WTC11 (cell line): ENCODE measurements around the gene SLC12A4. TPM values are rescaled to one million over a fixed set of nuclear protein-coding genes. Genes with fewer than 3 reads are reported as not detected.

Experiments used
- ATAC-seq: fragments of 200-7000 bp; cut with Tn5 transposase; 2 replicates; pipeline ENCODE4 v1.10.0; 2021; ENCODE audit warnings: mild to moderate bottlenecking, moderate library complexity
- CTCF ChIA-PET: fragments of 300-600 bp; sonication (Branson Sonifier 250); formaldehyde crosslinking; loops from one replicate; lab custom pipeline; 2021; ENCODE audit warnings: antibody characterized with exemption; lab: Charles Lee
- POLR2A ChIA-PET: fragments of 350-600 bp; sonication (Branson Sonifier 250); formaldehyde crosslinking; loops from one replicate; lab custom pipeline; 2021; ENCODE audit warnings: antibody characterized with exemption; lab: Charles Lee
- DNase-seq: peaks from one replicate; pipeline ENCODE4 v3.0.0; 2021; ENCODE audit warnings: low spot score
- H3K27ac Mint-ChIP-seq: 2 replicates; pipeline ENCODE4 v1.8.0; 2021; ENCODE audit warnings: mixed read lengths
- H3K27me3 Mint-ChIP-seq: 2 replicates; pipeline ENCODE4 v1.8.0; 2021; ENCODE audit warnings: low read depth, mild to moderate bottlenecking, moderate library complexity, mixed read lengths
- H3K36me3 Mint-ChIP-seq: 2 replicates; pipeline ENCODE4 v1.8.0; 2021; ENCODE audit warnings: mixed read lengths
- H3K4me1 Mint-ChIP-seq: 2 replicates; pipeline ENCODE4 v1.8.0; 2022; ENCODE audit warnings: mixed read lengths
- H3K4me3 Mint-ChIP-seq: 2 replicates; pipeline ENCODE4 v1.8.0; 2021; ENCODE audit warnings: mild to moderate bottlenecking, moderate library complexity, mixed read lengths
- H3K9me3 Mint-ChIP-seq: 2 replicates; pipeline ENCODE4 v1.8.0; 2021; ENCODE audit warnings: mixed read lengths
- AR ChIP-seq: fragments of 250-450 bp; sonication (Bioruptor Pico); IDR thresholded peaks from 2 replicates; pipeline ENCODE4 v1.9.0; 2021; ENCODE audit warnings: mild to moderate bottlenecking
- CDX4 ChIP-seq: fragments of 250-450 bp; sonication (Bioruptor Pico); IDR thresholded peaks from 2 replicates; pipeline ENCODE4 v1.9.0; 2021; ENCODE audit warnings: moderate library complexity, mild to moderate bottlenecking, inconsistent platforms, borderline replicate concordance
- ELF4 ChIP-seq: sonication (generic); formaldehyde crosslinking; IDR thresholded peaks from 2 replicates; pipeline ENCODE4 v1.8.1; 2022; ENCODE audit warnings: low read depth, mild to moderate bottlenecking, moderate library complexity, missing genetic modification reagents
- EMX1 ChIP-seq: fragments of 250-450 bp; sonication (Bioruptor Pico); IDR thresholded peaks from 2 replicates; pipeline ENCODE4 v1.8.0; 2021; ENCODE audit warnings: mild to moderate bottlenecking
- ETV6 ChIP-seq: sonication (generic); formaldehyde crosslinking; IDR thresholded peaks from 2 replicates; pipeline ENCODE4 v1.8.1; 2022; ENCODE audit warnings: mild to moderate bottlenecking, missing genetic modification reagents
- FOXJ3 ChIP-seq: sonication (generic); formaldehyde crosslinking; IDR thresholded peaks from 2 replicates; pipeline ENCODE4 v1.9.0; 2021; ENCODE audit warnings: missing genetic modification reagents, mild to moderate bottlenecking, borderline replicate concordance
- GRHL2 ChIP-seq: fragments of 250-450 bp; sonication (Bioruptor Pico); IDR thresholded peaks from 2 replicates; pipeline ENCODE4 v1.8.0; 2022; ENCODE audit warnings: mild to moderate bottlenecking, moderate library complexity; ENCODE audit not compliant: insufficient replicate concordance, severe bottlenecking
- GTF2I ChIP-seq: fragments of 250-450 bp; sonication (Bioruptor Pico); conservative IDR thresholded peaks from 2 replicates; pipeline ENCODE4 v1.4.0; 2021; ENCODE audit warnings: mild to moderate bottlenecking
- KAT7 ChIP-seq: sonication (generic); formaldehyde crosslinking; IDR thresholded peaks from 2 replicates; pipeline ENCODE4 v1.8.1; 2023; ENCODE audit warnings: missing genetic modification reagents, mild to moderate bottlenecking, borderline replicate concordance
- MAX ChIP-seq: sonication (generic); formaldehyde crosslinking; IDR thresholded peaks from 2 replicates; pipeline ENCODE4 v1.8.0; 2022; ENCODE audit warnings: mild to moderate bottlenecking, missing genetic modification reagents
- MLX ChIP-seq: sonication (generic); formaldehyde crosslinking; IDR thresholded peaks from 2 replicates; pipeline ENCODE4 v1.8.1; 2023; ENCODE audit warnings: mild to moderate bottlenecking, missing genetic modification reagents, moderate library complexity
- MXD4 ChIP-seq: fragments of 250-450 bp; sonication (Bioruptor Pico); IDR thresholded peaks from 2 replicates; pipeline ENCODE4 v1.8.0; 2021; ENCODE audit warnings: mild to moderate bottlenecking, moderate library complexity, borderline replicate concordance
- MYBL2 ChIP-seq: sonication (generic); formaldehyde crosslinking; IDR thresholded peaks from 2 replicates; pipeline ENCODE4 v1.8.1; 2023; ENCODE audit warnings: mild to moderate bottlenecking, moderate library complexity, missing genetic modification reagents
- NFATC4 ChIP-seq: fragments of 250-450 bp; sonication (Bioruptor Pico); IDR thresholded peaks from 2 replicates; pipeline ENCODE4 v1.9.0; 2021; ENCODE audit warnings: mild to moderate bottlenecking
- NR3C1 ChIP-seq: sonication (generic); formaldehyde crosslinking; conservative IDR thresholded peaks from 2 replicates; pipeline ENCODE4 v1.8.1; 2023; ENCODE audit warnings: low read depth, mild to moderate bottlenecking, missing genetic modification reagents
- PRDM15 ChIP-seq: sonication (generic); formaldehyde crosslinking; IDR thresholded peaks from 2 replicates; pipeline ENCODE4 v1.8.0; 2022; ENCODE audit warnings: missing genetic modification reagents
- SMAD3 ChIP-seq: sonication (generic); formaldehyde crosslinking; IDR thresholded peaks from 2 replicates; pipeline ENCODE4 v1.8.0; 2022; ENCODE audit warnings: missing genetic modification reagents, mild to moderate bottlenecking, borderline replicate concordance
- SP1 ChIP-seq: sonication (generic); formaldehyde crosslinking; conservative IDR thresholded peaks from 2 replicates; pipeline ENCODE4 v1.8.1; 2022; ENCODE audit warnings: missing genetic modification reagents
- ZNF138 ChIP-seq: sonication (generic); formaldehyde crosslinking; conservative IDR thresholded peaks from 2 replicates; pipeline ENCODE4 v1.8.1; 2022; ENCODE audit warnings: mild to moderate bottlenecking, moderate library complexity, missing genetic modification reagents
- ZNF671 ChIP-seq: fragments of 250-450 bp; sonication (Bioruptor Pico); IDR thresholded peaks from 2 replicates; pipeline ENCODE4 v1.8.0; 2021; ENCODE audit warnings: mild to moderate bottlenecking
- total RNA-seq: library from RNA; stranded (reverse); gene quantifications from 3 replicates; pipeline ENCODE4 v1.2.3, GENCODE V29; 2021

Gene SLC12A4
- total RNA-seq, 1 experiment from 2014 or later: 94.1 TPM

GRCh38 chr16:67966549-67967182 lies 1.8 kb downstream of the SLC12A4 start:
- H3K27me3 Mint-ChIP-seq: peaks cover 5% of the 10 kb centered on the region; the same call in 1 of the 2 replicates
- H3K27ac Mint-ChIP-seq: peak overlapping the region; percentile 91; the same call in 1 of the 2 replicates
- H3K36me3 Mint-ChIP-seq: peaks cover 19% of the 10 kb centered on the region
- ChIA-PET CTCF (interaction anchor here (0.6 to 3.2 kb wide), 13 partner anchors 15 to 445 kb away, joined by 3 to 25 read pairs (median 4); partner anchors contain the start of genes LCAT, NFATC3 and NRN1L), POLR2A (interaction anchor here (0.6 to 1.2 kb wide), 2 partner anchors 32 to 82 kb away, joined by 3 to 5 read pairs; no protein-coding TSS in a partner anchor)
- peak overlapping the region; percentile 97 for H3K4me3 Mint-ChIP-seq
- peak; percentile 43 for DNase-seq
- no peaks in the 10 kb centered on the region for H3K9me3 Mint-ChIP-seq
- TF ChIP-seq ZNF138 (CRISPR knock-in tag): no peak
- peak; percentile 36; the same call in 1 of the 2 replicates for TF ChIP-seq MAX (CRISPR knock-in tag)
- TF ChIP-seq ELF4 (CRISPR knock-in tag): no peak
- TF ChIP-seq PRDM15 (CRISPR knock-in tag): peak; percentile 89
- TF ChIP-seq, all 79 proteins: peak for 2
- H3K4me1 Mint-ChIP-seq: peaks cover 44% of the 10 kb centered on the region
- peak; percentile 33 for ATAC-seq

GRCh38 chr16:67965668-67966548 lies 2.5 kb downstream of the SLC12A4 start:
- no peak for TF ChIP-seq MXD4
- no peak for TF ChIP-seq EMX1 (CRISPR knock-in tag)
- no peak for TF ChIP-seq SP1
- Mint-ChIP-seq H3K27me3 (peaks cover 5% of the 10 kb centered on the region; the same call in 1 of the 2 replicates), H3K4me3 (peak overlapping the region; percentile 97), H3K9me3 (no peaks in the 10 kb centered on the region), H3K36me3 (peaks cover 26% of the 10 kb centered on the region), H3K4me1 (peaks cover 44% of the 10 kb centered on the region), H3K27ac (peak overlapping the region; percentile 91)
- DNase-seq (no peak), ATAC-seq (no peak)
- CTCF ChIA-PET: interaction anchor here (0.8 to 3.2 kb wide), 13 partner anchors 15 to 445 kb away, joined by 3 to 25 read pairs (median 4); partner anchors contain the start of genes LCAT, NFATC3 and NRN1L
- POLR2A ChIA-PET: interaction anchor here (0.6 to 1.2 kb wide), 3 partner anchors 31 to 75 kb away, joined by 3 to 7 read pairs (median 5); partner anchors contain the start of genes DDX28 and DUS2

- CTCF ChIA-PET: interaction anchor here (0.5 to 3.2 kb wide), 6 partner anchors 17 to 292 kb away, joined by 3 to 25 read pairs (median 6); partner anchors contain the start of gene LCAT
- DNase-seq: no peak
- POLR2A ChIA-PET: no interaction called here
- TF ChIP-seq ZNF671 (CRISPR knock-in tag) (no peak), KAT7 (CRISPR knock-in tag) (no peak), NFATC4 (CRISPR knock-in tag) (no peak), GRHL2 (CRISPR knock-in tag) (no peak), MLX (no peak), MYBL2 (no peak), CDX4 (no peak), GTF2I (no peak), ETV6 (CRISPR knock-in tag) (no peak), SMAD3 (CRISPR knock-in tag) (no peak), AR (CRISPR knock-in tag) (no peak), SP1 (no peak), FOXJ3 (CRISPR knock-in tag) (no peak), NR3C1 (no peak)
These were observed 3.8 kb downstream of the SLC12A4 start for GRCh38 chr16:67964477-67965131.

More at GRCh38 chr16:67964477-67965131, 3.8 kb downstream of the SLC12A4 start:
- ATAC-seq: no peak
- Mint-ChIP-seq H3K4me1 (peaks cover 41% of the 10 kb centered on the region), H3K36me3 (peaks cover 36% of the 10 kb centered on the region), H3K27me3 (peaks cover 2% of the 10 kb centered on the region; the same call in 1 of the 2 replicates), H3K27ac (peak overlapping the region; percentile 81), H3K4me3 (no peak overlapping the region), H3K9me3 (no peaks in the 10 kb centered on the region)
